HG03575 (cell line): Measurements from ENCODE around the gene CLEC2D.
A peak's percentile ranks its signal among the peaks of the same experiment; 100 is the strongest.
"Not testable (repeated sequence)": the region's sequence is repeated elsewhere in the genome, so short reads cannot be mapped to it uniquely, and the experiment has no call there.

Source experiments
- ATAC-seq: cut with Tn5 transposase; IDR thresholded peaks from one replicate; pipeline ENCODE4 v1.9.1; 2021; ENCODE audit not compliant: unreplicated experiment, insufficient number of reproducible peaks, low FRiP score; ENCODE audit errors: extremely low read depth

CLEC2D gene

DNA sequence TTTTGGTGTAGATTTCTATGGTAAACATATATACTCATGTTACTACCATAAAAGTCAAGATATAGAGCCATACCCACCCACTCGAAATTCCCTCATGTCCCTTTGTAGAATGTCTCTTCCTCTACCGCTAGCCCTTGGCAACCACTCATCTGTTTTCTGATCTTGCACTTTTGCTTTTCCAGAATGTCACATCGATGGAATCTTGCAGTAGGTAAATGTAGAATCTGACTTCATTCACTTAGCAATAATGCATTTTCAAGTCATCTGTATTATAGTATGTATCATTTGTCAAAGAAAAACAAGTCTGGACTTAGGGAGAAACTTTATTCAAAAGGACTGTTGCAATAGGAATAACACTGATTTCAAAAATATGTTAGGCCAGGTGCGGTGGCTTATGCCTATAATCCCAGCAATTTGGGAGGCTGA lies 19.3 kb upstream of the CLEC2D start:
- ATAC-seq = no peak

GRCh38 chr12:9651265-9651729 lies 18.2 kb upstream of the CLEC2D start:
- no peak for ATAC-seq

GRCh38 chr12:9660046-9660445 lies 9.5 kb upstream of the CLEC2D start:
- no peak for ATAC-seq

DNA sequence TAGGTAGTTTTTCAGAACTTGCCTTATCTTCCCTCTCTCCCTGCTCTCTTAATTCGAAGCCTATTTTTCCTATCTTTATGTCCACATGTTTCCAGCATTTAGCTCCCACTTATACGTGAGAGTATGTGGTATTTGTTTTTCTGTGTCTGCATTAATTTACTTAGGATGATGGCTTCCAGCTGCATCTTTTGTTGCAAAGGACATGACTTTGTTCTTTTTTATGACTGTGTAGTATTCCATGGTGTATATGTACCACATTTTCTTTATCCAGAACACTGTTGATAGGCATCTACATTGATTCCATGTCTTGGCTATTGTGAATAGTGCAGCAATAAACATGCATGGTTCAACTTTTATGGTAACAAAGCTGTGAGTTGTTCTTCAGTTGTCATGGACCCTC lies 7.8 kb upstream of the CLEC2D start:
- ATAC-seq = no peak

DNA sequence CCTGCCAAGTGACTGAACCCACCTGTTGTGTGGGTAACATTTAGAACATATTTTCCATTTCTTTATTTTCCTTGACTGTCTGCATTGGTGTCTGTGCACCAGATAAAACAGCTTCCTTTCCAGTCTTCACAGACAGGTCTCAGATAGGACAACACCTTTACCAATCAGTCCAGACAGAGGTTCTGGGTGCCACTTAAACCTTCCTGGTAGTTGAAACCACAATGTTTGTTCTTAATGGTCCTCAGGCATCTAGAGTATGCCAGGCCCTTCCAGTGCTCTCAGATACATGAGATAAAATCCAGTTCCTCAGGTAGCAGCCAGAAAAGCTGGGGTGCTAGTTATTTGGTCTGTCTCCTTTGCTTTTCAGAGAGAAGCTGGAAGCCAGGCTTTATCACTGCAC lies 7.0 kb upstream of the CLEC2D start:
- no peak for ATAC-seq

- ATAC-seq = peak; percentile 26
These were observed 1.9 kb upstream of the CLEC2D start for GRCh38 chr12:9667403-9668160.

- no peak for ATAC-seq
These were observed 1.1 kb upstream of the CLEC2D start for GRCh38 chr12:9668161-9669018.

- no peak for ATAC-seq
These were observed 540 bp upstream of the CLEC2D start for GRCh38 chr12:9669019-9669326.

- not testable (repeated sequence) for ATAC-seq
These were observed 2.8 kb downstream of the CLEC2D start for GRCh38 chr12:9672340-9672739.

DNA sequence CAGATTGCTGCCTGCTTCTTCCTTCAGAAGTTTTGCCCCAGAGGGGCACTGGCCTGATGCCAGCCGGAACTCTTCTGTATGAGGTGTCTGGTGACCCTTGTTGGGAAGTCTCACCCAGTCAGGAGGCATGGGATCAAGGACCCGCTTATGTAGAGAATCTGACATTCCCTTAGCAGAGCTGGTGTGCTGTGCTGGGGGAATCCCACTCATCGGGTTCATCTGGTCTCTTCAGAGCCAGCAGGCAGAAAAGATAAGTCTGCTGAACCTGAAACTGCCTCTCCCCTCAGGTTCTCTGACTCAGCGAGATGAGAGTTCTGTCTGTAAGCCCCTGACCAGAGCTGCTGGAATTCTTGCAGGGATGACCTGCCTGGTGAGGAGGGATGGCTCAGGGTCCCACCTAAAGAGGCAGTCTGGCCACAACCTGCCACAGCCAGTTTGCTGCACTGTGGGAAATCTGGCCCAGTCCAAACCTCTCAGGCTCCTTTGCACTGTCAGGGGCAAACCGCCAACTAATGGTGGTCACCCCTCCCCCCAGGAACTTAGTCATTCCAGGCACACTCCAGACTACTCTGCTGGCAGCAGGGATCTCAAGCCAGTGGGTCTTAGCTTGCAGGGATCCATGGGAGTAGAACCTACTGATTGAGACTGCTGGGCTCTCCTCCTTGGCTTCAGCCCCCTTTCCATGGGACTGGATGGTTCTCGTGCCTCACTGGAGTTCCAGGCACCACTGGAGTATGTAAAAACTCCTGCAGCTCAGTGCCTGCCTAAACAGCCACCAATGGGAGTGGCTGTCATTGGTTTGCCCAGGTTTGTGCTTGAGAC lies 4.1 kb downstream of the CLEC2D start:
- no peak for ATAC-seq

- ATAC-seq = no peak
These were observed 4.7 kb downstream of the CLEC2D start for GRCh38 chr12:9674226-9674590.

DNA sequence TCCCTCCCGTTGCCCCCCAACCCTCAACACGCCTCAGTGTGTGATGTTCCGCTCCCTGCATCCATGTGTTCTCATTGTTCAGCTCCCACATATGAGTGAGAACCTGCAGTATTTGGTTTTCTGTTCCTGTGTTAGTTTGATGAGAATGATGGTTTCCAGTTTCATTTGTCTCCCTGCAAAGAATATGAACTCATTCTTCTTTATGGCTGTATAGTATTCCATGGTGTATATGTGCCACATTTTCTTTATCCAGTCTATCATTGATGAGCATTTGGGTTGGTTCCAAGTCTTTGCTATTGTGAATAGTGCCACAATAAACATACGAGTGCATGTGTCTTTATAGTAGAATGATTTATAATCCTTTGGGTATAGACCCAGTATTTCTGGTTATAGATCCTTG lies 13.0 kb downstream of the CLEC2D start:
- not testable (repeated sequence) for ATAC-seq

GRCh38 chr12:9682949-9683348 lies 13.4 kb downstream of the CLEC2D start:
- not testable (repeated sequence) for ATAC-seq

GRCh38 chr12:9685366-9685765 lies 15.9 kb downstream of the CLEC2D start:
- ATAC-seq = not testable (repeated sequence)

DNA sequence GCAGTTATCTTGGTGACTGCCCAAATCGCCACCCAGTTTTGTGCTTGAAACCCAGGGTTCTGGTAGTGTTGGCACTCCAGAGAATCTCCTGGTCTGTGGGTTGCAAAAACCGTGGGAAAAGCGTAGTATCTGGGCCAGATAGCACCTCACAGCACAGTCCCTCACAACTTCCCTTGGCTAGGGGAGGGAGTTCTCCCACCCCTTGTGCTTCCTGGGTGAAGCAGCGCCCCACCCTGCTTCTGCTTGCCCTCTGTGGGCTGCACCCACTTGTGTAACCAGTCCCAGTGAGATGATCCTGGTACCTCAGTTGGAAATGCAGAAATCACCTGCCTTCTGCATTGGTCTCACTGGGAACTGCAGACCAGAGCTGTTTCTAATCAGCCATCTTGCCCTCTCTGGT lies 16.4 kb downstream of the CLEC2D start:
- no peak for ATAC-seq

DNA sequence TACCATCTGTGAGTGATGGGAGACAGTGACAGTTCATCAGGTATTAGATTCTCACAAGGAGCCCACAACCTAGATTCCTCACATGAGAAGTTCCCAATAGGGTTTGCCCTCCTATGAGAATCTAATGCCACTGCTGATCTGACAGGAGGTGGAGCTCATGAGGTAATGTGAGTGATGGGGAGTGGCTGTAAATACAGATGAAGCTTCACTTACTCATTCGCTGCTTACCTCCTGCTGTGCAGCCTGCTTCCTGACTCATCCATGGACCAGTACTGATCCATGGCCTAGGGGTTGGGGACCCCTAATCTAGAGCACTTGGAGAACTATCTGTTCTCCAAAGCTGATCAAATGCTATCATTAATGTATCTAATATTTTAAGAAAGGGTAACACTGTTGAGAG lies 17.7 kb downstream of the CLEC2D start:
- ATAC-seq = no peak

DNA sequence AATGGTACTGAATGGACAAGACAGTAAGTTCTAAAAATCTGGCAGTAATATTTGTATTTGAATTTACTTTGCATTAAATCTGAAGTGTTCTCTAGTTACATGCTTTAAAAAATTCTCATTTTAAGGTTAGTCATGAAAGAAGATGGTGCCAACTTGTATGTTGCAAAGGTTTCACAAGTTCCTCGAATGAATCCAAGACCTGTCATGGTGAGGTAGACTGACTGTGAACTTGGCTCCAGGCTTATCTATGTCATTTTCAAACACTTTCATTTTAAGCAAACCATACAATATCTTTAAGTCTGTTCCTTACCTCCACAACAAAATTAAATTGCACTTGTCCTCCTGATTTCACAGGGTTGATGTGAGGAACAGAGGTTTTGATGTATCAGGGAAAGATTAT lies 23.4 kb downstream of the CLEC2D start:
- no peak for ATAC-seq

- ATAC-seq = no peak
These were observed 24.7 kb downstream of the CLEC2D start for GRCh38 chr12:9694241-9694640.

- ATAC-seq = not testable (repeated sequence)
These were observed 25.6 kb downstream of the CLEC2D start for GRCh38 chr12:9695150-9695549.

GRCh38 chr12:9695661-9696060 lies 26.1 kb downstream of the CLEC2D start:
- not testable (repeated sequence) for ATAC-seq
